Tibial artery (tissue), 4 donors: ENCODE results near the gene MT1H.

Experiments used
- DNase-seq, 2 donors: peaks; one replicate each; pipeline ENCODE4 v3.0.0-alpha.2; 2019
- H3K27ac ChIP-seq, 2 donors: fragments of 200-600 bp; sonication (generic) in 1 of 2; 1 replicate in 1 of 2; 2 replicates in 1 of 2; pipeline ENCODE4 v1.5.1; 2018 to 2019; ENCODE audit warnings: mild to moderate bottlenecking in 1 of 2
- H3K27me3 ChIP-seq, 2 donors: fragments of 200-600 bp; sonication (generic) in 1 of 2; one replicate each; pipeline versions ENCODE4 v1.5.1 to v1.6.0; 2016 to 2019
- H3K36me3 ChIP-seq, 3 donors: fragments of 200-600 bp; sonication (generic) in 2 of 3; one replicate each; pipeline ENCODE4 v1.5.1; 2016 to 2019; ENCODE audit warnings: mild to moderate bottlenecking in 2 of 3
- H3K4me1 ChIP-seq, 4 donors: fragments of 200-600 bp; sonication (generic) in 2 of 4; 1 replicate in 3 of 4; 2 replicates in 1 of 4; pipeline ENCODE4 v1.5.1; 2016 to 2019
- H3K4me3 ChIP-seq, 2 donors: fragments of 200-600 bp; sonication (generic) in 1 of 2; 1 replicate in 1 of 2; 2 replicates in 1 of 2; pipeline ENCODE4 v1.5.1; 2018 to 2019; ENCODE audit warnings: mild to moderate bottlenecking in 2 of 2
- H3K9me3 ChIP-seq, 3 donors: fragments of 200-600 bp; sonication (generic) in 1 of 3; one replicate each; pipeline ENCODE4 v1.5.1; 2016 to 2019
- CTCF ChIP-seq, 2 experiments: fragments of 200-600 bp in 1 of 2; fragments of 450-650 bp in 1 of 2; IDR thresholded peaks; one replicate each; pipeline ENCODE4 v1.5.1; 2017 to 2019; ENCODE audit warnings: antibody characterized with exemption in 2 of 2, mild to moderate bottlenecking in 1 of 2, moderate library complexity in 1 of 2
- intact Hi-C: fragments of 100-400 bp; cut with DNase I; formaldehyde crosslinking; loops from one replicate; pipeline ENCODE4 v1.15.0; 2023; ENCODE audit warnings: low total_unique reads

The MT1H gene

GRCh38 chr16:56640076-56640475 is 29.5 kb upstream of the MT1H start:
- Histone ChIP-seq H3K4me3 (no peak overlapping the region), H3K27ac (no peak overlapping the region), H3K36me3 (no peaks in the 10 kb centered on the region), H3K27me3 (no peaks in the 10 kb centered on the region), H3K9me3 (no peaks in the 10 kb centered on the region), H3K4me1 (peaks cover 0 to 40% (median 29%) of the 10 kb centered on the region in 4 donors)
- intact Hi-C loops, result loop anchor here (5.0 kb wide), 1 partner anchor 33 kb away; the partner anchor contains the start of gene MT2A
- DNase-seq, result no peak
- TF ChIP-seq CTCF (IDR thresholded peaks at IDR 0.05), result no peak

DNA sequence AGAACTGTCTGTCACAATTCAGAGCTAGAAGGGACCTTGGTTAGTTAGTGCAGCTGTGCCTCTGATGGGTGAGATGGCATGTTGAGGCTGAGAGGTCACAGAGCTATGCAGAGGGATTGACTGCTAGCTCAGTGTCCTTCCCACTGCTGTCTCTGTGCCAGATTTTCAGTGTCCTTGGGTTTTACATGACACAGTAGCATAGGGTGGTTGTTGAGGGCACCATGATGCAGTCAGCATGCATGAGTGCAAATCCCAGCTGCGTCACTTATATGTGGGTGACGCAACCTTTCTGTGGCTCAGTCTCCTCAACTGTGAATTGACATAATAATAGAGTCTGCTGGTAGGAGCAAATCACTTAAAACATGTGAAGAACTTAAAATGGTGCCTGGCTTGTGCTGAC is 28.4 kb upstream of the MT1H start:
- H3K4me1 ChIP-seq, result peaks cover 0 to 31% (median 23%) of the 10 kb centered on the region in 4 donors
- TF ChIP-seq CTCF (IDR thresholded peaks at IDR 0.05), result no peak
- intact Hi-C loops, result loop anchor here (5.0 kb wide), 1 partner anchor 34 kb away; the partner anchor contains the start of gene MT2A
- H3K36me3 ChIP-seq, result no peaks in the 10 kb centered on the region
- no peaks in the 10 kb centered on the region for H3K27me3 ChIP-seq
- H3K4me3 ChIP-seq, result no peak overlapping the region
- DNase-seq, result no peak
- H3K9me3 ChIP-seq, result no peaks in the 10 kb centered on the region
- H3K27ac ChIP-seq, result no peak overlapping the region

DNA sequence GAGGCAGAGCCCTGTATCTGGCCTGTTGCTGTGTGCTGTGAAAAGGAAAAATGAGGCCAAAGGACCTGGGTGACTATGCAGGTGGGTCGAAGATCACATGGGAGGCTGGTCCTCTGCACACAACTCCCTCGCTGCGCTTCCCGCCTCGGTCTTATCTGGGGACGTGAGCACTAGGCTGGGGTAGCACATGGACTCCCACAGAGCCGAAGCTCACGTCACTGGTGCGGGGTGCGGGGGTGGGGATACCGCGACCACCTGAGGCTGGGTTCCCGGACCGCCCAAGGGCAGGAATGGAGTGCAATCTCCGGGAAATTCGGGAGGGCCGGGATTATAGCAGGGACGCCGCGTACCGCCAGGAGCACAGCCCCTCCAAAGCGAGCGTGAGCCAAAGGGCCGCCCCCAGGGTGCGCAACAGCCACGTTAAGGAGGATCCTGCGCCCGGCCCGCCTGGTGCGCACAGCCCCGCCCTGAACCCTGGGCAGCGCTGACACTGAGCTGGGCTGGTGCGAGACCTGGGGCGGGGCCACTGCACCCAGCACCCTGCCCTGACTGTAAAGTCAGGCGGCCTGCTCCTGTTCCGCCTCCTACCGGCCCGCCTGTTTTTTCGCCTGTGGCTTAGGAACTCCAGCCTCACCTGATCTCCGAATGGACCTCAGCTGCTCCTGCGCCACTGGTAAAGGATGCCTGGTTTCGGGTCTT is 26.4 kb upstream of the MT1H start:
- H3K4me3 ChIP-seq, result peak overlapping the region; percentile 39 to 50
- intact Hi-C loops, result loop anchor here (5.0 kb wide), 1 partner anchor 36 kb away; the partner anchor contains the start of gene MT2A
- H3K27me3 ChIP-seq, result peaks cover 0 to 7% of the 10 kb centered on the region in 2 donors
- H3K9me3 ChIP-seq, result no peaks in the 10 kb centered on the region
- DNase-seq, result peak; percentile 76 to 94
- peaks cover 0 to 24% (median 19%) of the 10 kb centered on the region in 4 donors for H3K4me1 ChIP-seq
- H3K27ac ChIP-seq, result peak overlapping the region; percentile 58 to 81
- peak; percentile 52 to 63 for TF ChIP-seq CTCF (IDR thresholded peaks at IDR 0.05)
- no peaks in the 10 kb centered on the region for H3K36me3 ChIP-seq

DNA sequence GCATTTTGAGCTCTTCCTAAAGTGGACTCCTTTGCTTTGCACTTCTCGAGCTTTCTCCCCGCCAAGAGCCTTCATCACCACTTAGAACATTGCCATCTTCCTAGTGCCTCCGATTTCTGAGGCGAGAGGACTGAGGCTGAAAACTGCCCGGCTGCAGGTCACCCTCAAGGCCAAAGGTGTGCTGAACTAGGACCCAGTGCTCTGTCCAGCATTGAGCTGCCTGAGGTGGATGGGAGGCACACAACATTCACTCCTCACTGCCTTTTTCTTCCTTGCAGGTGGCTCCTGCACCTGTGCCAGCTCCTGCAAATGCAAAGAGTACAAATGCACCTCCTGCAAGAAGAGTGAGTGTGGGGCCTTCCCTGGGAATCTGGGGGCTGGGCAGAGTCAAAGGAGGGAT is 25.8 kb upstream of the MT1H start:
- peaks cover 0 to 19% (median 14%) of the 10 kb centered on the region in 4 donors for H3K4me1 ChIP-seq
- peak overlapping the region; percentile 58 to 81 for H3K27ac ChIP-seq
- H3K4me3 ChIP-seq, result peak overlapping the region; percentile 39 to 50
- no peaks in the 10 kb centered on the region for H3K9me3 ChIP-seq
- H3K27me3 ChIP-seq, result peaks cover 0 to 13% of the 10 kb centered on the region in 2 donors
- no peak for DNase-seq
- TF ChIP-seq CTCF (IDR thresholded peaks at IDR 0.05), result no peak
- intact Hi-C loops, result loop anchor here (5.0 kb wide), 1 partner anchor 37 kb away; the partner anchor contains the start of gene MT2A
- H3K36me3 ChIP-seq, result no peaks in the 10 kb centered on the region

DNA sequence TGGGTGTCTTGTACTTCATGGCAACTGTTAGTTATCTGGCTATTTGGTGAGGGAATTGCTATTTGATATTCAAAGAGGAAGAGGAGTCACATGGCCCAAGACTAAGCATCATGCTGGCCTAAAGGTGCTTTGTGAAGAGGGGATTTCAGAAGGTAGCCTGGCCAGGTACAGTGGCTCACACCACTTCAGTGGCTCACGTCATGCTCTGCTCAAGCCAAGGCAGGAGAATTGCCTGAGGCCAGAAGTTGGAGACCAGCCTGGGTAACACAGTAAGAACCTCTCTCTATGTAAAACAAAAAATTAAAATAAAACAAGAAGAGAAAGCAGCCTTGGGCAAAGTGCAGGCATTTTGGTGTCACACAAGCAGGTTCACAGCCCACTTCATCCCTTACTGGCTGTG is 24.3 kb upstream of the MT1H start:
- Histone ChIP-seq H3K27ac (no peak overlapping the region), H3K4me1 (peaks cover 0 to 13% (median 9%) of the 10 kb centered on the region in 4 donors), H3K9me3 (no peaks in the 10 kb centered on the region), H3K36me3 (no peaks in the 10 kb centered on the region), H3K4me3 (no peak overlapping the region), H3K27me3 (peaks cover 0 to 21% of the 10 kb centered on the region in 2 donors)
- no peak for TF ChIP-seq CTCF (IDR thresholded peaks at IDR 0.05)
- intact Hi-C loops, result no loop called here
- DNase-seq, result no peak
